ENCODE measurements around the gene CD164L2. TPM values are rescaled to one million over a fixed set of nuclear protein-coding genes. Genes with fewer than 3 reads are reported as not detected.

The CD164L2 gene
- polyA plus RNA-seq, 3 donors: not detected

DNA sequence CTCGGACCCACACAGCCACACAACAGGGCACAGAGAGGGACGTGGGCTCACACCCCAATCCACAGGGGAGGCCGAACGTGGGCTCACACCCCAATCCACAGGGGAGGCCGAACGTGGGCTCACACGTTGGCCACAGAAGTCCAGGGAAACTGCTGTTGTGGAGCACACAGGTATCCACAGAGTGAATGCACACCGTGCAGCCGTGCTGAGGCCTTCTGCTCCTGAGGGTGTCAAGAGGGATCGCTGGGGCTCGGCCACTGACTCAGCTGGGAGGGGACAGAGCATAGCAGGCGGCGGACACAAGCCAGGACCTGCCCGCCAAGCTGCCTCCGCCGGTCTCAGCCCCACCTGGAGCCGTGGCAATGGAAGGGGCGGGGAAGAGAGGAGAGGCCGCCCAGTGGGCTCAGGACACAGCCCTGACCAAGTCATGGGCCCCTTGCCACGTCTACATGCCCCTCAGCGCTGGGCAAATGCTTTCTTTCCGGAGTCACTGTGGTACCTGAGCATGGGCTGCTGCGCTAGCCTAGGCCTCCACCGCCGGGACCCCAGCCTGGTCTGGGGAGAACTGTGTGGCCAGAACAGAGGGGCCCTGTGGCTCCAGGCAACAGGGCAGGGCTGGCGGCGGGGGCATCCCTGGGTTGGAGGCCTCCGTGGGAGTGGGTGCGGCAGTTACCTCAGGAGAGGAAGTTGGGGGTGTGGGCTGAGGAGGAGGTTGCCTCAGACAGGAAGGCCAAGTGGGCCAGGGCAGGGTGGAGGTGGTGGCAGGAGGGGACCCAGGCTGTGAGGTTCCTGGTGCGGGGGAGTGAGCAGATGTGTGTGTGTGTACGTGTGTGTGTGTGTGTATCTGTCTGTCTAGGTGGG, 40.1 kb downstream of the CD164L2 start:
- peaks cover 11 to 27% of the 10 kb centered on the region in 2 donors for H3K36me3 ChIP-seq (replicated peaks in 1 of 2; ENCODE audit: control insufficient read depth in 1 of 2, insufficient read depth in 2 of 2, low read length in 2 of 2)
- H3K9ac ChIP-seq (ENCODE audit: insufficient read depth, low read length, poor library complexity, severe bottlenecking): peak overlapping the region; percentile 76
- Mint-ChIP-seq H3K36me3 (peaks cover 30 to 33% of the 10 kb centered on the region in 2 donors), H3K27me3 (ENCODE audit: low read depth in 3 of 3) (peaks cover 0 to 4% (median 0%) of the 10 kb centered on the region in 3 donors), H3K27ac (peak overlapping the region; percentile 66 to 93 (median 81)), H3K4me3 (peak overlapping the region; percentile 82 to 96), H3K9me3 (peaks cover 0 to 2% (median 0%) of the 10 kb centered on the region in 7 donors), H3K4me1 (peaks cover 57% of the 10 kb centered on the region)
- 1% methylated on average over 28 of the region's 31 CpGs for WGBS (ENCODE audit: insufficient coverage)
- no peaks in the 10 kb centered on the region for H3K9me3 ChIP-seq (replicated peaks in 1 of 2; ENCODE audit: control insufficient read depth in 1 of 2, insufficient read depth in 1 of 2, low read length in 2 of 2)
- H3K27ac ChIP-seq (ENCODE audit: low read depth in 1 of 2, low read length in 2 of 2): peak overlapping the region; percentile 80 to 89
- peaks cover 44 to 55% of the 10 kb centered on the region in 2 donors for H3K4me1 ChIP-seq (ENCODE audit: control insufficient read depth in 1 of 2, insufficient read depth in 2 of 2, low read length in 2 of 2)
- intact Hi-C loops (cut with micrococcal nuclease): no loop called here
- H2AFZ ChIP-seq (ENCODE audit: insufficient read depth, low read depth, low read length, poor library complexity, severe bottlenecking): peak overlapping the region; percentile 84
- no peaks in the 10 kb centered on the region for H3K27me3 ChIP-seq (ENCODE audit: control insufficient read depth in 2 of 2, insufficient read depth in 2 of 2, low read length in 2 of 2)
- H3K4me3 ChIP-seq (replicated peaks in 1 of 3; ENCODE audit: low read depth in 2 of 3, low read length in 3 of 3): peak overlapping the region; percentile 39 to 87 (median 52)
- no peak for TF ChIP-seq CTCF (IDR thresholded peaks at IDR 0.05)
- H3K4me2 ChIP-seq (replicated peaks; ENCODE audit: extremely low read depth, low read length, poor library complexity, severe bottlenecking): peak overlapping the region; percentile 96
- no peaks in the 10 kb centered on the region for H4K20me1 ChIP-seq (ENCODE audit: insufficient read depth, low read length)
- H3K79me2 ChIP-seq (ENCODE audit: insufficient read depth, low read length): peaks cover 35% of the 10 kb centered on the region
- peak; percentile 51 to 69 (median 69) for DNase-seq

DNA sequence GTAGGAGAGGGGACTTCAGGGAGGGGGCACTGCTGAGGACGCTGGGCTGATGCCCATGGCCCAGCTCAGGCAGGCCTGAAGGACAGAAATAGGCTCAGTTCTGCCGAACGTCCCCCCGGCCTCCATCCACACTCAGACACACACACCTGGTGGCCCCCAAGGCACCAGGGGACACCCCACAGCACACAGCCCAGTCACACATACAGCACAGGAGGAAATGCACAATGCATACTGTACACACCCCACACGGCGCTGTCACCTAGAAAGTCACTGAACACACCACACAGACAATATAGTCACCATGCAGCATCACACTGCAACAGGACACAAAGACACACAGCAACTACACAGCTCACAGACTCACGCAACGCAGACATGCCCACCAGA, 40.7 kb downstream of the CD164L2 start:
- Mint-ChIP-seq H3K4me3 (peak overlapping the region; percentile 82 to 96), H3K4me1 (peaks cover 57% of the 10 kb centered on the region), H3K27ac (peak overlapping the region; percentile 66 to 93 (median 84)), H3K36me3 (peaks cover 26 to 28% of the 10 kb centered on the region in 2 donors), H3K9me3 (no peaks in the 10 kb centered on the region), H3K27me3 (ENCODE audit: low read depth in 3 of 3) (peaks cover 0 to 4% (median 0%) of the 10 kb centered on the region in 3 donors)
- Histone ChIP-seq H3K9ac (ENCODE audit: insufficient read depth, low read length, poor library complexity, severe bottlenecking) (peak overlapping the region; percentile 76), H3K36me3 (replicated peaks in 1 of 2; ENCODE audit: control insufficient read depth in 1 of 2, insufficient read depth in 2 of 2, low read length in 2 of 2) (peaks cover 9 to 21% of the 10 kb centered on the region in 2 donors), H3K27me3 (ENCODE audit: control insufficient read depth in 2 of 2, insufficient read depth in 2 of 2, low read length in 2 of 2) (no peaks in the 10 kb centered on the region), H2AFZ (ENCODE audit: insufficient read depth, low read depth, low read length, poor library complexity, severe bottlenecking) (peak overlapping the region; percentile 84), H3K4me1 (ENCODE audit: control insufficient read depth in 1 of 2, insufficient read depth in 2 of 2, low read length in 2 of 2) (peaks cover 44 to 55% of the 10 kb centered on the region in 2 donors), H3K4me2 (replicated peaks; ENCODE audit: extremely low read depth, low read length, poor library complexity, severe bottlenecking) (peak overlapping the region; percentile 96), H4K20me1 (ENCODE audit: insufficient read depth, low read length) (no peaks in the 10 kb centered on the region), H3K79me2 (ENCODE audit: insufficient read depth, low read length) (peaks cover 35% of the 10 kb centered on the region), H3K27ac (ENCODE audit: low read depth in 1 of 2, low read length in 2 of 2) (peak overlapping the region; percentile 80 to 89), H3K4me3 (replicated peaks in 1 of 3; ENCODE audit: low read depth in 2 of 3, low read length in 3 of 3) (peak overlapping the region; percentile 39 to 87 (median 52)), H3K9me3 (replicated peaks in 1 of 2; ENCODE audit: control insufficient read depth in 1 of 2, insufficient read depth in 1 of 2, low read length in 2 of 2) (no peaks in the 10 kb centered on the region)
- DNase-seq: no peak
- 7% methylated on average over 5 of the region's 8 CpGs for WGBS (ENCODE audit: insufficient coverage)
- intact Hi-C loops (cut with micrococcal nuclease): no loop called here
- TF ChIP-seq CTCF (IDR thresholded peaks at IDR 0.05): no peak

All from CD14-positive monocyte (primary cell).